ENCODE results near the gene KLHDC8A.
"Not testable (repeated sequence)": the region's sequence is repeated elsewhere in the genome, so short reads cannot be mapped to it uniquely, and the experiment has no call there.

Gene KLHDC8A

GRCh38 chr1:205392650-205393049 is 35.9 kb upstream of the KLHDC8A start:
- no peak for DNase-seq

GRCh38 chr1:205391386-205391785 is 34.7 kb upstream of the KLHDC8A start:
- Mint-ChIP-seq H3K4me1 (no peaks in the 10 kb centered on the region), H3K27me3 (ENCODE audit: low read depth, poor library complexity) (peaks cover 34% of the 10 kb centered on the region), H3K36me3 (ENCODE audit: low read depth) (no peaks in the 10 kb centered on the region), H3K4me3 (no peak overlapping the region), H3K27ac (no peak overlapping the region), H3K9me3 (peaks cover 7% of the 10 kb centered on the region)
- TF ChIP-seq, protein P1, sequence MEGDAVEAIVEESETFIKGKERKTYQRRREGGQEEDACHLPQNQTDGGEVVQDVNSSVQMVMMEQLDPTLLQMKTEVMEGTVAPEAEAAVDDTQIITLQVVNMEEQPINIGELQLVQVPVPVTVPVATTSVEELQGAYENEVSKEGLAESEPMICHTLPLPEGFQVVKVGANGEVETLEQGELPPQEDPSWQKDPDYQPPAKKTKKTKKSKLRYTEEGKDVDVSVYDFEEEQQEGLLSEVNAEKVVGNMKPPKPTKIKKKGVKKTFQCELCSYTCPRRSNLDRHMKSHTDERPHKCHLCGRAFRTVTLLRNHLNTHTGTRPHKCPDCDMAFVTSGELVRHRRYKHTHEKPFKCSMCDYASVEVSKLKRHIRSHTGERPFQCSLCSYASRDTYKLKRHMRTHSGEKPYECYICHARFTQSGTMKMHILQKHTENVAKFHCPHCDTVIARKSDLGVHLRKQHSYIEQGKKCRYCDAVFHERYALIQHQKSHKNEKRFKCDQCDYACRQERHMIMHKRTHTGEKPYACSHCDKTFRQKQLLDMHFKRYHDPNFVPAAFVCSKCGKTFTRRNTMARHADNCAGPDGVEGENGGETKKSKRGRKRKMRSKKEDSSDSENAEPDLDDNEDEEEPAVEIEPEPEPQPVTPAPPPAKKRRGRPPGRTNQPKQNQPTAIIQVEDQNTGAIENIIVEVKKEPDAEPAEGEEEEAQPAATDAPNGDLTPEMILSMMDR (IDR thresholded peaks at IDR 0.05) = no peak
- no peak for DNase-seq

More at GRCh38 chr1:205392650-205393049, 35.9 kb upstream of the KLHDC8A start:
- H3K27ac Mint-ChIP-seq = no peak overlapping the region
- TF ChIP-seq, protein P1 (IDR thresholded peaks at IDR 0.05) = no peak
- H3K27me3 Mint-ChIP-seq (ENCODE audit: low read depth, poor library complexity) = peaks cover 34% of the 10 kb centered on the region
- no peaks in the 10 kb centered on the region for H3K36me3 Mint-ChIP-seq (ENCODE audit: low read depth)
- no peaks in the 10 kb centered on the region for H3K4me1 Mint-ChIP-seq
- H3K4me3 Mint-ChIP-seq = no peak overlapping the region
- peaks cover 7% of the 10 kb centered on the region for H3K9me3 Mint-ChIP-seq

DNA sequence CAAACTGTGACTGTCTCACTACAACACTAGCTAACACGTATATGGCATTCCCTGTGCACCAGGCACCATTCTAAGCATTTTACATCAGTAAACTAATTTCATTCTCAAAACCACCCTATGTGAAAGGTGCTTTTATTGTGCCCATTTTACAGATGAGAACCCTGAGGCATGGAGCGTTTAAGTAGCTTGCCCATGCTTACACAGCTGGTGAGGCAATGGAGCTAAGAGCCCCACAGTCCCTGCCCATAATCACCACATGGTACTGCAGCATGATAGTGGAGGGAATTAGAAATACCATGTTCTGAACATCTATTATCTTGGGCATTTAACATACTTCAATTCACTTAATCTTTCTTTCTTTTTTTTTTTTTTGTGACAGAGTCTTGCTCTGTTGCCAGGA is 31.1 kb upstream of the KLHDC8A start:
- DNase-seq = no peak
- Mint-ChIP-seq H3K27ac (no peak overlapping the region), H3K36me3 (ENCODE audit: low read depth) (no peaks in the 10 kb centered on the region), H3K4me3 (no peak overlapping the region), H3K9me3 (no peaks in the 10 kb centered on the region), H3K27me3 (ENCODE audit: low read depth, poor library complexity) (peaks cover 23% of the 10 kb centered on the region), H3K4me1 (peaks cover 13% of the 10 kb centered on the region)
- TF ChIP-seq, protein P1 (IDR thresholded peaks at IDR 0.05) = no peak

- not testable (repeated sequence) for DNase-seq; H3K9me3 Mint-ChIP-seq; H3K4me3 Mint-ChIP-seq; H3K36me3 Mint-ChIP-seq (ENCODE audit: low read depth); H3K27ac Mint-ChIP-seq
- peaks cover 13% of the 10 kb centered on the region for H3K27me3 Mint-ChIP-seq (ENCODE audit: low read depth, poor library complexity)
- peaks cover 13% of the 10 kb centered on the region for H3K4me1 Mint-ChIP-seq
Observed at GRCh38 chr1:205382990-205383389, 26.3 kb upstream of the KLHDC8A start.

DNA sequence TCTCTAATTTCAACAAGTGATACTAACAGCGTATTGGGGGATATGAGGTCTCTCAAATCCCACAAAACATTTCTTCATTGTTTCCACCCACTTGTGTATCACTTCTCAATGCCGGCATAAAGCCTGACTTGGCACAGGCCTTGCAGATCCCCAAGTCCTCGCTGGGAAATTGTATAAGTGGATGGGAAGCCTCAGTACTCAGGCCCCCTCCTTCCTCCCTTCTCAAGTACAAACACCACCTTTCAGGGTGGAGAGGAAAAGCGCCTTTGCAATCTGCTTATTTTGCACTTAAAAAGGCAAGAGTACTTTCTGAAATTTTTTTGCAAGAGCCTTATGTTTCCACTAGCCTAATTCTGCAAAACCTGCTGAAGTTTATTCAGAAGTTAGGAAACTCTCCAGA is 25.8 kb upstream of the KLHDC8A start:
- peaks cover 13% of the 10 kb centered on the region for H3K27me3 Mint-ChIP-seq (ENCODE audit: low read depth, poor library complexity)
- no peaks in the 10 kb centered on the region for H3K9me3 Mint-ChIP-seq
- no peak overlapping the region for H3K27ac Mint-ChIP-seq
- TF ChIP-seq, protein P1 (IDR thresholded peaks at IDR 0.05) = no peak
- H3K4me3 Mint-ChIP-seq = no peak overlapping the region
- H3K36me3 Mint-ChIP-seq (ENCODE audit: low read depth) = no peaks in the 10 kb centered on the region
- peaks cover 15% of the 10 kb centered on the region for H3K4me1 Mint-ChIP-seq
- no peak for DNase-seq

GRCh38 chr1:205381305-205381704 is 24.6 kb upstream of the KLHDC8A start:
- Mint-ChIP-seq H3K36me3 (ENCODE audit: low read depth) (no peaks in the 10 kb centered on the region), H3K9me3 (no peaks in the 10 kb centered on the region), H3K27me3 (ENCODE audit: low read depth, poor library complexity) (peaks cover 13% of the 10 kb centered on the region), H3K27ac (no peak overlapping the region), H3K4me3 (no peak overlapping the region), H3K4me1 (peaks cover 27% of the 10 kb centered on the region)
- TF ChIP-seq, protein P1 (IDR thresholded peaks at IDR 0.05) = no peak
- DNase-seq = no peak

Data from nephron progenitor cell (in vitro differentiated cells).